ENCODE results near the gene ACKR2. TPM values are rescaled to one million over a fixed set of nuclear protein-coding genes. Genes with fewer than 3 reads are reported as not detected.

Gene ACKR2
- total RNA-seq, 1 donor from 2014 or later = 0.64 TPM

DNA sequence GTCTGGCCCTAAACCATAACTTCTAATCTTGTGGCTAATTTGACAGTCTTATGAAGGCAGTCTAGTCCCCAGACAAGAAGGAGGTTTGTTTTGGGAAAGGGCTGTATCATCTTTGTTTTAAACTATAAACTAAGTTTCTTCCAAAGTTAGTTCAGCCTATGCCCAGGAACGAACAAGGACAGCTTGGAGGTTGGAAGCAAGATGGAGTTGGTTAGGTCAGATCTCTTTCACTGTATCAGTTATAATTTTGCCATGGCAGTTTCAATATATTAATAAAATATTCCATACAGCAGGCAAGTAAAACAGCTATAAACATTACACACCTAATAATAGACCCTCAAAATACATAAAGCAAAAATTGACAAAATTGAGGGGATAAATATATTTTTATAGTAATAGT is 83.6 kb downstream of the ACKR2 start:
- H3K36me3 Mint-ChIP-seq (ENCODE audit: unreplicated experiment) = no peaks in the 10 kb centered on the region
- DNase-seq = no peak
- H3K27ac Mint-ChIP-seq (ENCODE audit: unreplicated experiment) = no peak overlapping the region
- H3K4me1 Mint-ChIP-seq (ENCODE audit: low read depth, unreplicated experiment) = no peaks in the 10 kb centered on the region
- H3K9me3 Mint-ChIP-seq (ENCODE audit: unreplicated experiment) = no peaks in the 10 kb centered on the region
- H3K27me3 Mint-ChIP-seq (ENCODE audit: unreplicated experiment) = no peaks in the 10 kb centered on the region
- TF ChIP-seq, protein P1, sequence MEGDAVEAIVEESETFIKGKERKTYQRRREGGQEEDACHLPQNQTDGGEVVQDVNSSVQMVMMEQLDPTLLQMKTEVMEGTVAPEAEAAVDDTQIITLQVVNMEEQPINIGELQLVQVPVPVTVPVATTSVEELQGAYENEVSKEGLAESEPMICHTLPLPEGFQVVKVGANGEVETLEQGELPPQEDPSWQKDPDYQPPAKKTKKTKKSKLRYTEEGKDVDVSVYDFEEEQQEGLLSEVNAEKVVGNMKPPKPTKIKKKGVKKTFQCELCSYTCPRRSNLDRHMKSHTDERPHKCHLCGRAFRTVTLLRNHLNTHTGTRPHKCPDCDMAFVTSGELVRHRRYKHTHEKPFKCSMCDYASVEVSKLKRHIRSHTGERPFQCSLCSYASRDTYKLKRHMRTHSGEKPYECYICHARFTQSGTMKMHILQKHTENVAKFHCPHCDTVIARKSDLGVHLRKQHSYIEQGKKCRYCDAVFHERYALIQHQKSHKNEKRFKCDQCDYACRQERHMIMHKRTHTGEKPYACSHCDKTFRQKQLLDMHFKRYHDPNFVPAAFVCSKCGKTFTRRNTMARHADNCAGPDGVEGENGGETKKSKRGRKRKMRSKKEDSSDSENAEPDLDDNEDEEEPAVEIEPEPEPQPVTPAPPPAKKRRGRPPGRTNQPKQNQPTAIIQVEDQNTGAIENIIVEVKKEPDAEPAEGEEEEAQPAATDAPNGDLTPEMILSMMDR (IDR thresholded peaks at IDR 0.05; ENCODE audit: partially characterized antibody, unreplicated experiment) = no peak
- no peak overlapping the region for H3K4me3 Mint-ChIP-seq (ENCODE audit: unreplicated experiment)

DNA sequence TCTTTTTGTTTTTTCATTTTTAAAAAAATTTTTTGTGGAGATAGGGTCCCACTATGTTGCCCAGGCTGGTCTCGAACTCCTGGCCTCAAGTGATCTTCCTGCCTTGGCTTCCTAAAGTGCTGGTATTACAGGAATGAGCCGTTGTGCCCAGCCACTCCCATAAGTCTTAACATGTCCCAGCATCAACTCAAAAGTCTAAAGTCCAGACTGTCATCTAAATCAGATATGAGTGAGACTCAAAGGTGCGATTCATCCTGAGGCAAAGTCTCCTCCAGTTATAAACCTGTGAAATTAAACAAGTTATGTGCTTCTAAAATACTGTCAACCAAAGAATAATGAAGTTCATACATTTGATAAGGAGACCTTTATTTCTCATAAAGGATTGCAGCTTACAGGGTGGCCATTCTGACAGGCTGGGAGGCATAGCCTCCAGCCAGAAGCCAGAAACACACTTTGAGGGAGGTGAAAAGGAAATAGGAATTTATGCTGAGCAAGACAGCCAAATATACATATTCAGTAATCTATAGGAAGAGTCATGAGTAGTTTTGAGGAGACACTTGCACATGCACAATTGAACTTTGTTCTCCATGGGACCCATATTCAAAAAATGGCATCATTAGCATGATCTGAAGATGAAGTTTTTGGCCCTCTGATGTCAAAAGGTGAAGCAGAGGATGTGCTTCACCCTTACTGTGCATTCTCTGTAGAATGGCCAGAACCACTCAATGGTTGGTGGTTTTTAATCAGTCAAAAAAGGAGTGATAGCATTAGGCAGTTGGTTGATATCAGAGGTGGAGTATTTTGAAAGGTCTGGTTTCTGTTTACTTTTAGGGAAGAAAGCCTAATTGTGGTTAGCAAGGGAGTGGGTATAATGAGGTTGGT is 85.7 kb downstream of the ACKR2 start:
- H3K4me3 Mint-ChIP-seq (ENCODE audit: unreplicated experiment) = no peak overlapping the region
- H3K9me3 Mint-ChIP-seq (ENCODE audit: unreplicated experiment) = no peaks in the 10 kb centered on the region
- H3K27ac Mint-ChIP-seq (ENCODE audit: unreplicated experiment) = no peak overlapping the region
- H3K36me3 Mint-ChIP-seq (ENCODE audit: unreplicated experiment) = no peaks in the 10 kb centered on the region
- no peaks in the 10 kb centered on the region for H3K4me1 Mint-ChIP-seq (ENCODE audit: low read depth, unreplicated experiment)
- TF ChIP-seq, protein P1 (IDR thresholded peaks at IDR 0.05; ENCODE audit: partially characterized antibody, unreplicated experiment) = no peak
- H3K27me3 Mint-ChIP-seq (ENCODE audit: unreplicated experiment) = no peaks in the 10 kb centered on the region
- DNase-seq = no peak

DNA sequence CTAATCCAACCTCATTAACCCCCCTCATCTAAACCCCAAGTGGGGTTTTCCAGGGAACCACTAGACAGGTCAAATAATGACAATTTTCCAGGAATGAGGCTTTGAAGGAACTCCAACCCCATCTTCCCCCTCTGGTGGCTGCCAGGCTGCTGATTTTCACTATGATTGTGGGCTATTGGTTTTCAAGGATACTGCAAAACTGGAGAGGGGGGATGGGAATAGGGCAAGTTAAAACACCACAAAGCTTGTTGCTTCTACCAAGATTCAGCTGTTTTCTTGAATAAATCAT is 86.3 kb downstream of the ACKR2 start:
- no peak overlapping the region for H3K27ac Mint-ChIP-seq (ENCODE audit: unreplicated experiment)
- H3K4me1 Mint-ChIP-seq (ENCODE audit: low read depth, unreplicated experiment) = no peaks in the 10 kb centered on the region
- no peak overlapping the region for H3K4me3 Mint-ChIP-seq (ENCODE audit: unreplicated experiment)
- peaks cover under 1% of the 10 kb centered on the region for H3K27me3 Mint-ChIP-seq (ENCODE audit: unreplicated experiment)
- DNase-seq = no peak
- no peaks in the 10 kb centered on the region for H3K9me3 Mint-ChIP-seq (ENCODE audit: unreplicated experiment)
- H3K36me3 Mint-ChIP-seq (ENCODE audit: unreplicated experiment) = no peaks in the 10 kb centered on the region
- TF ChIP-seq, protein P1 (IDR thresholded peaks at IDR 0.05; ENCODE audit: partially characterized antibody, unreplicated experiment) = no peak

DNA sequence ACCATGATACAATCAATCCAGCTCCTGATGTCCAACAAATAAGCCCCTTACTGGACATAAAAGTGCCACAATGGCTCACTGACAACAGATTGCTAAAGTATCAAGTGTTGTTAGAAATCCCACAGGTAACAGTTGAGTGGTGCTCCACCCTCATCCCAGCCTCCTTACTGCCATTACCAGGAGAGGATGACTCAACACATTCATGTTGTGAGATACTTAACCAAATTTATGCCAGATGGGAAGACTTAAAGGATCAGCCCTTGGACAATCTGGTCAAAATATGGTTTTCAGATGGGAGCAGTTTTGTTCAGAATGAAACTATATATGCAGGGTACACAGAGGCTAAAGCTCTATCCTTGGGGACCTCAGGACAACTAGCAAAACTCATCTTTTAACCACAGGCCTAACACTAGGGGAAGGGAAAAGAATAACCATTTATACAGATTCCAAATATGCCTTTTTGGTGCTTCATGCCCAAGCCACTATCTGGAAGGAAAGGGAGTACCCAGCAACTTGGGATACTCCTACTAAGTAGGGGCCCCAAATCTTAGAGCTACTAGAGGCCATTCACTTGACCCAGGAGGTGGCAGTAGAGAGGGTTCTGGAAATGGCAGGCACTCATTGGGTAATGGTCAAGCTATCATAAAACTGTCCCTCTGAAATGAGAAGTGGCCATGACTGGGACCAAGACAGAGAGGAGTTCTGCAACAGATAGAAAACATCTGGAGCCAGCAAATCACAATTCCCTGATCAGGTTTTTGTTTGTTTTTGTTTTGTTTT is 89.8 kb downstream of the ACKR2 start:
- no peaks in the 10 kb centered on the region for H3K9me3 Mint-ChIP-seq (ENCODE audit: unreplicated experiment)
- no peaks in the 10 kb centered on the region for H3K36me3 Mint-ChIP-seq (ENCODE audit: unreplicated experiment)
- no peaks in the 10 kb centered on the region for H3K4me1 Mint-ChIP-seq (ENCODE audit: low read depth, unreplicated experiment)
- no peak overlapping the region for H3K27ac Mint-ChIP-seq (ENCODE audit: unreplicated experiment)
- TF ChIP-seq, protein P1 (IDR thresholded peaks at IDR 0.05; ENCODE audit: partially characterized antibody, unreplicated experiment) = no peak
- peaks cover 2% of the 10 kb centered on the region for H3K27me3 Mint-ChIP-seq (ENCODE audit: unreplicated experiment)
- no peak for DNase-seq
- H3K4me3 Mint-ChIP-seq (ENCODE audit: unreplicated experiment) = no peak overlapping the region

All from glutamatergic neuron (in vitro differentiated cells).